ENCODE results near the gene SETD7.
A peak's percentile ranks its signal among the peaks of the same experiment; 100 is the strongest.
"Not testable (repeated sequence)": the region's sequence is repeated elsewhere in the genome, so short reads cannot be mapped to it uniquely, and the experiment has no call there.

Gene SETD7

GRCh38 chr4:139465922-139466321 lies 90.1 kb downstream of the SETD7 start:
- H3K27me3 ChIP-seq (ENCODE audit: control insufficient read depth, insufficient read depth, low read length) = no peaks in the 10 kb centered on the region

GRCh38 chr4:139464512-139464911 lies 91.5 kb downstream of the SETD7 start:
- H3K4me1 ChIP-seq (ENCODE audit: control insufficient read depth, insufficient read depth, low read length); H3K27me3 ChIP-seq (ENCODE audit: control insufficient read depth, insufficient read depth, low read length); H3K9ac ChIP-seq (ENCODE audit: low read length); H3K36me3 ChIP-seq (ENCODE audit: control insufficient read depth, insufficient read depth, low read length); H3K4me3 ChIP-seq (ENCODE audit: low read length); H3K9me3 ChIP-seq (ENCODE audit: control insufficient read depth, low read length): not testable (repeated sequence)

More at GRCh38 chr4:139465922-139466321, 90.1 kb downstream of the SETD7 start:
- Histone ChIP-seq H3K9me3 (ENCODE audit: control insufficient read depth, low read length) (no peaks in the 10 kb centered on the region), H3K4me1 (ENCODE audit: control insufficient read depth, insufficient read depth, low read length) (peaks cover under 1% of the 10 kb centered on the region), H3K4me3 (ENCODE audit: low read length) (no peak overlapping the region), H3K36me3 (ENCODE audit: control insufficient read depth, insufficient read depth, low read length) (no peaks in the 10 kb centered on the region), H3K9ac (ENCODE audit: low read length) (no peak overlapping the region)

GRCh38 chr4:139461022-139461628 lies 94.9 kb downstream of the SETD7 start:
- Histone ChIP-seq H3K9ac (ENCODE audit: low read length) (no peak overlapping the region), H3K4me3 (ENCODE audit: low read length) (no peak overlapping the region), H3K9me3 (ENCODE audit: control insufficient read depth, low read length) (no peaks in the 10 kb centered on the region), H3K36me3 (ENCODE audit: control insufficient read depth, insufficient read depth, low read length) (no peaks in the 10 kb centered on the region), H3K27me3 (ENCODE audit: control insufficient read depth, insufficient read depth, low read length) (no peaks in the 10 kb centered on the region), H3K4me1 (ENCODE audit: control insufficient read depth, insufficient read depth, low read length) (peaks cover 25% of the 10 kb centered on the region)

- H3K36me3 ChIP-seq (ENCODE audit: control insufficient read depth, insufficient read depth, low read length) = no peaks in the 10 kb centered on the region
- H3K27me3 ChIP-seq (ENCODE audit: control insufficient read depth, insufficient read depth, low read length) = no peaks in the 10 kb centered on the region
- H3K4me1 ChIP-seq (ENCODE audit: control insufficient read depth, insufficient read depth, low read length) = peaks cover 31% of the 10 kb centered on the region
- H3K9ac ChIP-seq (ENCODE audit: low read length) = no peak overlapping the region
- no peak overlapping the region for H3K4me3 ChIP-seq (ENCODE audit: low read length)
- H3K9me3 ChIP-seq (ENCODE audit: control insufficient read depth, low read length) = no peaks in the 10 kb centered on the region
These were observed 95.5 kb downstream of the SETD7 start for GRCh38 chr4:139460565-139460964.

GRCh38 chr4:139458999-139459398 lies 97.0 kb downstream of the SETD7 start:
- no peaks in the 10 kb centered on the region for H3K36me3 ChIP-seq (ENCODE audit: control insufficient read depth, insufficient read depth, low read length)

GRCh38 chr4:139458543-139458942 lies 97.5 kb downstream of the SETD7 start:
- no peaks in the 10 kb centered on the region for H3K9me3 ChIP-seq (ENCODE audit: control insufficient read depth, low read length)
- no peak overlapping the region for H3K9ac ChIP-seq (ENCODE audit: low read length)
- no peaks in the 10 kb centered on the region for H3K27me3 ChIP-seq (ENCODE audit: control insufficient read depth, insufficient read depth, low read length)
- peaks cover 38% of the 10 kb centered on the region for H3K4me1 ChIP-seq (ENCODE audit: control insufficient read depth, insufficient read depth, low read length)
- H3K4me3 ChIP-seq (ENCODE audit: low read length) = no peak overlapping the region
- H3K36me3 ChIP-seq (ENCODE audit: control insufficient read depth, insufficient read depth, low read length) = no peaks in the 10 kb centered on the region

More at GRCh38 chr4:139458999-139459398, 97.0 kb downstream of the SETD7 start:
- no peaks in the 10 kb centered on the region for H3K9me3 ChIP-seq (ENCODE audit: control insufficient read depth, low read length)
- H3K9ac ChIP-seq (ENCODE audit: low read length) = no peak overlapping the region
- peaks cover 38% of the 10 kb centered on the region for H3K4me1 ChIP-seq (ENCODE audit: control insufficient read depth, insufficient read depth, low read length)
- H3K27me3 ChIP-seq (ENCODE audit: control insufficient read depth, insufficient read depth, low read length) = no peaks in the 10 kb centered on the region
- no peak overlapping the region for H3K4me3 ChIP-seq (ENCODE audit: low read length)

GRCh38 chr4:139457318-139457717 lies 98.7 kb downstream of the SETD7 start:
- Histone ChIP-seq H3K36me3 (ENCODE audit: control insufficient read depth, insufficient read depth, low read length) (no peaks in the 10 kb centered on the region), H3K4me1 (ENCODE audit: control insufficient read depth, insufficient read depth, low read length) (peaks cover 38% of the 10 kb centered on the region), H3K4me3 (ENCODE audit: low read length) (no peak overlapping the region)

GRCh38 chr4:139455126-139455538 lies 100.9 kb downstream of the SETD7 start:
- Histone ChIP-seq H3K36me3 (ENCODE audit: control insufficient read depth, insufficient read depth, low read length) (no peaks in the 10 kb centered on the region), H3K27me3 (ENCODE audit: control insufficient read depth, insufficient read depth, low read length) (no peaks in the 10 kb centered on the region), H3K9me3 (ENCODE audit: control insufficient read depth, low read length) (no peaks in the 10 kb centered on the region), H3K4me3 (ENCODE audit: low read length) (peak overlapping the region; percentile 94), H3K9ac (ENCODE audit: low read length) (peak overlapping the region; percentile 92), H3K4me1 (ENCODE audit: control insufficient read depth, insufficient read depth, low read length) (peaks cover 33% of the 10 kb centered on the region)

More at GRCh38 chr4:139457318-139457717, 98.7 kb downstream of the SETD7 start:
- H3K9me3 ChIP-seq (ENCODE audit: control insufficient read depth, low read length) = no peaks in the 10 kb centered on the region
- H3K9ac ChIP-seq (ENCODE audit: low read length) = no peak overlapping the region
- no peaks in the 10 kb centered on the region for H3K27me3 ChIP-seq (ENCODE audit: control insufficient read depth, insufficient read depth, low read length)

GRCh38 chr4:139454111-139455045 lies 101.6 kb downstream of the SETD7 start, which contains the start of gene RAB33B:
Gene RAB33B, plus strand, starts transcription at chr4:139454121. Its CDS starts 75 bp downstream, at chr4:139454196.
- peak within 1 kb of the TSS; percentile 94 for H3K4me3 ChIP-seq (ENCODE audit: low read length)
- no peaks in the 10 kb centered on the region for H3K9me3 ChIP-seq (ENCODE audit: control insufficient read depth, low read length)
- no peaks in the 10 kb centered on the region for H3K27me3 ChIP-seq (ENCODE audit: control insufficient read depth, insufficient read depth, low read length)
- H3K36me3 ChIP-seq (ENCODE audit: control insufficient read depth, insufficient read depth, low read length) = no peaks in the 10 kb centered on the region
- peak within 1 kb of the TSS; percentile 92 for H3K9ac ChIP-seq (ENCODE audit: low read length)
- peaks cover 33% of the 10 kb centered on the region for H3K4me1 ChIP-seq (ENCODE audit: control insufficient read depth, insufficient read depth, low read length)

- H3K9me3 ChIP-seq (ENCODE audit: control insufficient read depth, low read length) = no peaks in the 10 kb centered on the region
- H3K9ac ChIP-seq (ENCODE audit: low read length) = peak overlapping the region; percentile 92
- peaks cover 30% of the 10 kb centered on the region for H3K4me1 ChIP-seq (ENCODE audit: control insufficient read depth, insufficient read depth, low read length)
- H3K4me3 ChIP-seq (ENCODE audit: low read length) = peak overlapping the region; percentile 94
- H3K36me3 ChIP-seq (ENCODE audit: control insufficient read depth, insufficient read depth, low read length) = no peaks in the 10 kb centered on the region
- H3K27me3 ChIP-seq (ENCODE audit: control insufficient read depth, insufficient read depth, low read length) = no peaks in the 10 kb centered on the region
These were observed 102.5 kb downstream of the SETD7 start for GRCh38 chr4:139453371-139454110.

GRCh38 chr4:139453041-139453370 lies 103.0 kb downstream of the SETD7 start:
- Histone ChIP-seq H3K4me1 (ENCODE audit: control insufficient read depth, insufficient read depth, low read length) (peaks cover 25% of the 10 kb centered on the region), H3K9ac (ENCODE audit: low read length) (peak overlapping the region; percentile 92), H3K27me3 (ENCODE audit: control insufficient read depth, insufficient read depth, low read length) (no peaks in the 10 kb centered on the region), H3K36me3 (ENCODE audit: control insufficient read depth, insufficient read depth, low read length) (no peaks in the 10 kb centered on the region), H3K9me3 (ENCODE audit: control insufficient read depth, low read length) (no peaks in the 10 kb centered on the region), H3K4me3 (ENCODE audit: low read length) (peak overlapping the region; percentile 94)

- no peaks in the 10 kb centered on the region for H3K27me3 ChIP-seq (ENCODE audit: control insufficient read depth, insufficient read depth, low read length)
- H3K9me3 ChIP-seq (ENCODE audit: control insufficient read depth, low read length) = no peaks in the 10 kb centered on the region
- peak overlapping the region; percentile 92 for H3K9ac ChIP-seq (ENCODE audit: low read length)
- H3K36me3 ChIP-seq (ENCODE audit: control insufficient read depth, insufficient read depth, low read length) = no peaks in the 10 kb centered on the region
- no peak overlapping the region for H3K4me3 ChIP-seq (ENCODE audit: low read length)
- peaks cover 20% of the 10 kb centered on the region for H3K4me1 ChIP-seq (ENCODE audit: control insufficient read depth, insufficient read depth, low read length)
These were observed 104.0 kb downstream of the SETD7 start for GRCh38 chr4:139451997-139452396.
